NCI-H510A (cell line): Measurements from ENCODE around the gene BMPR2.
A peak's percentile ranks its signal among the peaks of the same experiment; 100 is the strongest.
"Not testable (repeated sequence)": the region's sequence is repeated elsewhere in the genome, so short reads cannot be mapped to it uniquely, and the experiment has no call there.

Source experiments
- DNase-seq: peaks from one replicate; lab custom pipeline; 2025; lab: John Stamatoyannopoulos, UW

BMPR2 gene

DNA sequence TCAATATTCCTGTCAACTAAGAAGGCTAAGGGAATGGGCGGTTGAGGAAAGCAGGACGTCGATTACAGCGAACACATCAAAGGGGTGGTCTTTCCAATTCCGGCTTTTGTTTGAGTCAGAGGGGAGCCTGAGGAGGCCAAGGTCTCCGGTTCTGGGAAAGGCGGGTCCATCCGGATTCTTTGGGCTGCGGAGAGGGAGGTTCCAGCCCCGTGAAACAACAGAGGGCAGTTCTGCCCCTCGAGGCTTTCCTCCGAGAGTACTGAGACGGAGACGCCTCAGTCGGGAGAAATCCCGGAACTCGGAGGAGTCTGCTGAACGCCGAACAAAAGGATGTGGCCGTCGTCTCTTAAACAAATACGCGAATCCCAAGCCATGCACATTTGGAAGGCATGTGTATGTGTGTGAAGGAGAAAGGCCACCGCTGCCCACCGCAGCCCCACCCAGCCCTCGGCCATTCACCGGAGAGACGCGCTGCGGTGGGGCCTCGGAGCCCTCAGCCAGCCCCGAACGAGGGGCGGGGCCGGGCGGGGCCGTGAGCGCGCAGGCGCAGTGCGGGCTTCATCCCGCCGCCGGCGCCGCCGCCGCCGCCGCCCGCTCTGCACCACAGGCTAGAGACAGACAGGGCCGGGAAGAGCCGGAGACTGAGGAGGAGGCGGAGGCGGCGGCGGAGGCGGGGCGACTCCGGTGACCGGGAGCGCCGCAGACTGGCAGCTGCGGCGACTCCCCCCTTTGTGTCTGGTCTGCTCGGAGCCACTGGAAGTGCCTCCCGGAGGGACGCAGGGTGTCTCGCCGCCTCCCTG, at the start of gene BMPR2:
Gene BMPR2 (plus strand): TSS at position 719 of the 800 bp plus-strand sequence. CDS start 1,148 bp downstream, outside the sequence.
- peak; percentile 79 for DNase-seq

DNA sequence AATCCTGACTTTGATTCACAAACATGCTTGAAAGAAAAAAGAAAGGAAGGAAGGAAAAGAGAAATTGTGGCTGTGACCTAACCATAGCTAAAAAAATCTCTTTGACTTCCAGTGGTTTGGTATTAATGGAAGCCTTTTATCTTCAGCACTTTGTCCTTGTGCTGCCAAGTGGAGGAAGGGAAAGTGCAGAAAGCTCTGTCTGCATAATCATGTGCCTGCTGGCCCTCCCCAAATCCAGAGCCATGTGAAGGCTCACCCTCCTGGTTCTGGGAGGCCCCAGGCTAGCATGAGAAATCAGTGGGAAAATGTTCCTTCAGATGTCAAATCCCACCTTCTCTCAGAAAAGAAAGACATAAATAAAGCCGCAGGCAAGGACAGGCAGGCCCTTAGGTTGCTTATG, 48.3 kb upstream of the BMPR2 start:
- no peak for DNase-seq

DNA sequence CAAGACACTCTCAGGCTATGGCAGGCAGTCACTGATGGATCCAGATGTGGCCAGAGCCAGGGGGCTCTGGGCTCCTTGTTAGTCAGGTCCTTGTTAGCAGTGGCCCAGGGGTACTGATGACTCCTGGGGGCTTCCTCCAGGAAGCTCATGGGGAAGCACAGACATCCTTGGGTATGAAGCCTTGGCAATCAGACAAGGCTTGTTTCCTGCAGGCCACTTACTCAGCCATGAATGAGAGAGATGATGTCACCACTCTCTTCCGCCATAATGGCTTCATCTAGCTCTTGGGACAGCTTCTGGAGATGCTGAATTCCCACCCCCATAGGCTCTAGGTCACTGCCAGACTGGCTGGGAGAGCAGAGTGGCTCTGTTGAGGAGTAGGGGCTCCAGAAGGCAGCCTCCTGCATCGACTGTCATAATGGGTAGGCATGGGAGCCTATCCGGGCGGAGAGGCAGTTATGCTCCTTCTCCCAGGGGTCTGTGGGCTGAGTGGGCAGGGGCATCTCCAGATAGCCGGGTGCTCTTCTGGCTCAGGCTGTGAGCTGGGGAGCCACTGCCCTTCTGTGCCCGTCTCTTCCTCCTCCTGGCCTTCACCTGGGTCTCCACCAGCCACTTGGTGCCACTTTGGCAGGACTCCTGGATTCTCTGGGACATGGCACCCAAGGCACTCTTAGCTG, 40.2 kb upstream of the BMPR2 start:
- DNase-seq: no peak

DNA sequence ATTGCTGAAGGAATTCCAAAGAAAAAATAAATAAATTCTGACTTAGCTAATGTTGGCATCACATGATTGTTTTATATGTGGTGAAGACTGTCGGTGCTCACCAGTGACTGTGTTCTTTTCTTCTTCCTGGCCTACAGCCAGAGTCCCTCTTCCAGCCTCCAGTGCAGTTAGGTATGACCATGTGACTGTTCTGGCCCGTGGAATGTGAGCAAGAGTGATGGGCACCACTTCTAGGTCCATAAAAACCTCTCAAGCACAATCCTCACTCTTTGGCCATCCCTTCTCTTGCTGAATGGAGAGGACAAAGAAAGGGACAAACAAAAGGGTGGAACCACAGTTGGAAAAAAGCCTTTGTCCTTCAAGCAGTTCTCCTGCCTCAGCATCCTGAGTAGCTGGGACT, 39.0 kb upstream of the BMPR2 start:
- DNase-seq: peak; percentile 1

DNA sequence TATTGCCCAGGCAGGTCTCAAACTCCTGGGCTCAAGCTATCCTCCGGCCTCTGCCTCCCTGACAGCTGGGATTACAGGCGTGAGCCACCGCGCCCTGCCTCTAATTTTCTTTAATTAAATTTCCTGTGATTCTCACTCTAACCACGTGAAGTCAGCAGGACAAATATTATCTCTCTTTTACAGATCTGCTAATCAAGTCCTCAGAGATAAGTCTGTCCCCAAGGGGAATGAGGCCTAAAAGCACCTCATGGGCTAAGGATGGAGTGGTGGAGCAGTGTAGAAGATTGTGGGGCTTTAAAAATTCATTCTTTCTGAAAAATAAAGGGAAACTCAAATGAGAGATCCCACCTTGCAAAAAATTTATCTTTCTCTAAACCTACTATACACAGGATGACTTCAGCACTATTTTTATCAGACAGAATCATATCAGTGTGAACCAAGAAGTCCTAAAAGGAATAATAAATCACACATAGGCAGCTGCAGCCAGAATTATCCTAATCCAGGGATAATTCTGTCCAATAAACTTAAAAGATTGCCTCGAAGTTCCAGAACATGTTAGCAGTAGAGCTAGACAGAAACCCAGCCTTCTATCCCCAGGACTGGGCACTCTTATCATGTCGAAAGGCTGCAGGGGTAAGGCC, 38.3 kb upstream of the BMPR2 start:
- no peak for DNase-seq

DNA sequence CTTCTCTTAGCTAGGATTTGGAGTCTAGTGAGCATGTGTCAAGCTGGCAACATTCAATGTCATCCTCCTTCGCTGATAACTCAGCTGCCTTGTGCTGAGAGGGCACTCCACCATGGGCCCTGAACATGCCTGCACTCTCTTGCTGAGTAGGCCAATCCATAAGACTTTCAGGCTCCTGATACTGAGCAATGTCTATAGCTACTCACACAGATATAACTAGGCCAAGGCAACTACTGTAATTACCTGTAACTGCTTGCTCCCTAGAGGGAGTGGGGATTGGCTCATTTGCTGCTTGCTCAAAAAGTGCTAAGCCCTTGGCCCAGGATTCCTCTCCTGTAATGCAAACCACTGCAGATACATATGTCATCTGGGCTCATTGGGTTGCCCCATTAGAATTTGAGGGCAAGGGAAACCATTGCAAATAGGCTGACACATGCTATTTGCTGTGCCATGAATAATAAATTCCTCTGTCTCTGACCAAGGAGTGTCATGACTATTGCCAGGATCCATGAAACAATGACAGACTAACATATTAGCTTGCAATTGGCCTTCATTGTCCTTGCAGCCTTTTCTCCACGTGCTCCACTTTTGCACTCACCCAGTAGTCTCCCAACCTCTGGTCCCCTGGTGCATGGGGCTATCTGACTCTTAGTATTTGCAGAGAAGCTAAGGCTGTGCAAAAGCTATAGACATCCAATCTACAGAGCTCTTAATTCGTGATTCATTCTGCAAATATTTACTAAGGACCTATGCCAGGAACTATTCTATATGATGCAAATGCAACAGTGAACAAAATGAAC, 36.9 kb upstream of the BMPR2 start:
- peak; percentile 30 for DNase-seq

DNA sequence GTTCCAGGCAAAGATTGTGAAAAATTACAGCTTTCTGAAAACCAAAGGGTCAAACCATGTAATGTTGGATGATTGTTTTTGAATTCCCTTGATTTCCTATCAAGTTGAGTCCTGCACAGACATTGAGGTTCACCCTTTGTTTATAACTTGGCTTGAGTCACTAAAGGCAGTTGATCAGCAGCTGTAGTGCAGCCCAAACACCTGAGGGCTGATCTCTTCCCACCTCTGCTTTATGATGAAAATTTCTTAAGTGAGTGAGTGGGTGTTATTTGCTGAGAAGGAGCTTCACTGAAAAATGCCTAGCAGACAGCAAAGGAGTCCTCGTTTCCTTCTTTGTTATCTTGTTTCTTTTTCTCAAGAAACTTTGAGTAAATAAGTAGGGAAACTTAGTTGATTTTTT, 31.9 kb upstream of the BMPR2 start:
- DNase-seq: no peak

DNA sequence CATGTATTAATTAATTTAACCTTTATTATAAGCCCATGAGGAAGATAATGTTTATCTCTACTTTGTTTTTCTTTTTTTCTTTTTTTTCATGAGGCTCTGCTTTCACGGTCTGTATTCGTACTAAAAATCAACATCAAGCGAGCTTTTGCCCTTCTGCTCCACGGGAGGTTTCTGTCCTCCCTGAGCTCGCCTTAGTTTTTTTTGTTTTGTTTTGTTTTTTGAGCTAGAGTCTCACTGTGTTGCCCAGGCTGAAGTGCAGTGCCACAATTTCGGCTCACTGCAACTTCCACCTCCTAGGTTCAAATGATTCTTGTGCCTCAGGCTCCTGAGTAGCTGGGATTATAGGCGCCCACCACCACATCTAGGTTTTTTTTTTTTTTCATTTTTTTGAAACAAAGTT, 29.9 kb upstream of the BMPR2 start:
- DNase-seq: no peak

DNA sequence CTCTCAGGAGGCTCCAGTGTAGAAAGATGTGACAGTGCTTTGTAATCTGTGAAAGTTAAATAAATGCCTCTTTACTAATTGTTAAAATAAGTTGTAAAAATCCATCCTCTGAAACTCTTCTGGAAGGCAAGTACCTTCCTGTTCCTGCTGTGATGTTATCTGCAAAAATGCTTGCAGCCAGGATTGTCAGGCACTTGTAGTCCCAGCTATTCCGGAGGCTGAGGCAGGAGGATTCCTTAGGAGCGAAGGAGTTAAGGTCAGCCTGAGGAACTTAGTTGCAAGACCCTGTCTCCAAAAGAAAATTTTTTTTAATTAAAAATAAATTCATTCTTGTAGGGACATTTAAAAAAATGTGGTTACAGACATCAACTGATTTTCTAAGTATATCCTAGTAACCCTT, 22.7 kb upstream of the BMPR2 start:
- DNase-seq: no peak

DNA sequence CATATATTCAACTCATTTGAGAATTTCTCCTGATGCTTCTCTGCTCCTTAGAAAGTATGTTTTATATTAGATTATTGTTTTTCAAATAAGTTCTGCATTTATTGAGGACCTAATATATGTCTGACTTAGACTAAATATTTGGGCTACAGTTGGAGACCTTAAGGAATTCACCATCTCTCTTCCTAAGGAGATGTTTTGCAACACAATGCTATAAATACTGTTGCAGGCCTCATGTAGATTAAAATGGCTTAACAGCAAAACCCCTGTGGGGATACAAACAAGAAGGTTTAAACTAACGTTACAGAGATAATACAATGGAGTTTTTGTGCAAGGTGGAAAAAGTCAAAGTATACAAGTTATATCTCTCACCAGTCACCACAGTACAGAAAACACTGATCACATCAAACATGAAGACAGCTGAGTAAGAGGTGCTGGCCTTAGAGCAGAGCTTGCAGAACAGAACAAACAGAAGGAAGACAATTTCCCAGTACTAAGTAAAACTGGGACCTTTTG, 20.1 kb upstream of the BMPR2 start:
- no peak for DNase-seq

DNA sequence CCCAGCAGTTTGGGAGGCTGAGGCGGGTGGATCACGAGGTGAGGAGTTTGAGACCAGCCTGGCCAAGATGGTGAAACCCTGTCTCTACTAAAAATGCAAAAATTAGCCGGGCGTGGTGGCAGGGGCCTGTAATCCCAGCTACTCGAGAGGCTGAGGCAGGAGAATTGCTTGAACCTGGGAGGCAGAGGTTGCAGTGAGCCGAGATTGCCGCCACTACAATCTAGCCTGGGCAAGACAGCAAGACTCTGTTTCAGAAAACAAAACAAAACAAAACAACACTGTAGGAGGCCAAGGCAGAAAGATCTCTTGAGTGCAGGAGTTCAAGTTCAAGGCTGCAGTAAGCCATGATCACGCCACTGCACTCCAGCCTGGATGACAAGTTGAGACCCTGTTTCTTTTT, 17.2 kb upstream of the BMPR2 start:
- not testable (repeated sequence) for DNase-seq

DNA sequence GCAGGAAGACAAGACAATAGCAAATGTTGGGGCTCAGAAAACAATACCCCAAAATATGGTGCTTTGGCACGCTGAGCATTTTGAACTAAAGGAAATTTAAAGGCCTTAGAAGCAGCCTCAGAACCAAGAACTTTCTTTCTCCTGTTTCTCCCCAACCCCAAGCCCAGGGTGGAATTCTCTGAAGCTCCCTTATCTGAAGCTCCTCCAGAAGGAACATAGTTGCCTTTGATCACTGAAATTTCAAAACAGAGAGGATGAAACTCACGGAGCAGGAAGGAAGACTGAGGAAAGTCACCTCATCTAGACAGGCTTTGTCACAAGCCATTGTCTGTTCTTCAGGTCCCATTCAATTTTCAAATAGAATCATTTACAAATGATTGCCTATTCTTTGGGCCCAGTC, 15.5 kb upstream of the BMPR2 start:
- DNase-seq: no peak

DNA sequence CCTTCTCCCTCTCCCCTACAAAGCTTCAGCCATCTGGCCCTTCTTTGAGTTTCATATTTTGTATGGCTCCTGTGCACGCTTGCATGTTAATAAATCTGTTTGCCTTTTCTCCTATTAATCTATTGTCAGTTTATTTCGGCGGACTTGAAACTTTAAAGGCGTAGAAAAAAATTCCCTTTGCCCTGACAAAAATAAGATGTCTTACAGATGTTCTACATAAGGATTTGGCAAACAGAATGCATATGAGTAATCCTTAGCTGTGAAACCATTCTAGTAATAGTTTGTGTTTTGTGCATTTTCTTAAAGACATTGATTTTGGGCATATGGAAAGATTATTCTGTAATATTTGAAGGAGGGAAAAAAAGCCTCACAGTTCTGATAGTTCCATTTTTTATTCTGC, 15.0 kb upstream of the BMPR2 start:
- no peak for DNase-seq

DNA sequence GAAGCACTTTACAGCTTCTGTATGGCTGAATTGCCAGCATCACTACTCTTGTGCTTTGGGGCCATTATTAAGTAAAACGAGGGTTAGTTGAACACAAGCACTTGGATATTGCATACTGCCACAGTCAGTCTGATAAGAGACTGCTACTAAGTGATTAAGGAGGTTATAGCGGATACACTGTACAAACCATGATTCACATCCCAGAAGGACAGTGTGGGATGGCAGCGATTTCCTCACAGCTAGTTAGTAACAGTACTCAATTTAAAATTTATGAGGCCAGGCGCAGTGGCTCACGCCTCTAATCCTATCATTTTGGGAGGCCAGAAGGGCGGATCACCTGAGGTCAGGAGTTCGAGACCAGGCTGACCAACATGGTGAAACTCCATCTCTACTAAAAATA, 2.6 kb upstream of the BMPR2 start:
- DNase-seq: no peak

DNA sequence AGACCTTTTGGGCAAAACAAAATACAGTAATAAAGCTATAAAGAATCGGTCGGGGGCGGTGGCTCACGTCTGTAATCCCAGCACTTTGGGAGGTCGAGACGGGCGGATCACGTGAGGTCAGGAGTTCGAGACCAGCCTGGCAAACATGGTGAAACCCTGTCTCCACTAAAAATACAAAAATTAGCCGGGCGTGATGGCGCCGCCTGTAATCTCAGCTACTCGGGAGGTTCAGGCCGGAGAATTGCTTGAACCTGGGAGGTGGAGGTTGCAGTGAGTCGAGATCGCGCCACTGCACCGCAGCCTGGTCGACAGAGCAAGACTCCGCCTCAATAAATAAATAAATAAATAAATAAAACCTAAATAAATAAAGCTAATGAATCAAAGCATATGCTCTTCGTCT, 1.7 kb upstream of the BMPR2 start:
- not testable (repeated sequence) for DNase-seq

DNA sequence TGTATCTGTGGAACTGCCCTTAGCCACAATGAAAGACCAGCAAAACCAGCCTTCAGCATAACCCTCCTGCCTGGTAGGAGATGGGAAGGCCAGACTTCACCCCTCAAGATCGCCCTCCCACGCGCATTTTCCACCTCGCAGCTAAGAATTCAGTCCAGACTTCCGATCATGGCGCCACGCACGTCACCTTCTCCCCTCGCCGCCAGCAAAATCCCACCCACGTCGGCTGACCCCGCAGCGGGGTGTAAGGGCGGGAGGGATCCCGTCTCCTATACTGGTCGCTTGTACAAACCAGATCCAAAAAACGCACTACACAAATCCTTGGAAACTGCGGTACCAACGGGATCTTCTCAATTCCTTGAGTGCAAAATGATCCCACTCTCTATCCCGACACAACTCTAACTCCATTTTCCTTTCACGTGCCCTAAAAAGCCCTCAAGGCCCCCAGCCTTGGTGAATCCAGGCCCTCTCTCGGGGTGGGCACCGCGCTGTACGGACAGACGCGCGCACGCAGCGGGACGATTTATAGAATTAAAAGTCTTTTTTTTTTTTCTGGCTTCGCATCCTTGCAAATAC, 1.0 kb upstream of the BMPR2 start:
- peak; percentile 25 for DNase-seq

DNA sequence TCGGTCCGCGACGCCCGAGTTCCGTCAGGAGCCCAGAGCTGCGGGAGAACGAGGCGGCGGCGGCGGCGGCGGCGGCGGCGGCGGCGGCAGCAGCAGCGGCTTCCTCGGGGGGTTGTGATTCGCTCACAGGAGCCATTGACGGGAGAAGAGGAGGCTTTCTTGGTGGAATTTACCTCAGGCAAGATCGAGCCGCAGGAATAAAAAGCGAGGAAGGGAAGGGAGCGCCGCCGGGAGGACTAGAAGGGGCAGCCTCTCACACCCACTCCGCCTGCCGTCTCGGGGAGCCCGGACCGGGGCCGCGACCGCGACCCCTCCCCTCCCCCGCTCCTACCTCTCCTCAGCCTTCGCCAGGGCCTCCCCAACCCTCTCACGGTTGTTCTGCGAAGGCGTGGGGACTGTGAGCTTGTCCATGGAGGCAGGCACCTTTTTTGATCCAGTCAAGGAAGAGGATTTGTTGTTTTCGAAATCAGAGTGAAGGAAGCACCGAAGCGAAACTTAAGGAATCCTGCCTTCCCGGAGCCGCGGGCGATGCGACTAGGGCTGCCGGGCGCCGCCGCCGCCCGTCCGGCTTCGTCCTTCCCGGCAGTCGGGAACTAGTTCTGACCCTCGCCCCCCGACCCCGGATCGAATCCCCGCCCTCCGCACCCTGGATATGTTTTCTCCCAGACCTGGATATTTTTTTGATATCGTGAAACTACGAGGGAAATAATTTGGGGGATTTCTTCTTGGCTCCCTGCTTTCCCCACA, 506 bp downstream of the BMPR2 start:
- no peak for DNase-seq

DNA sequence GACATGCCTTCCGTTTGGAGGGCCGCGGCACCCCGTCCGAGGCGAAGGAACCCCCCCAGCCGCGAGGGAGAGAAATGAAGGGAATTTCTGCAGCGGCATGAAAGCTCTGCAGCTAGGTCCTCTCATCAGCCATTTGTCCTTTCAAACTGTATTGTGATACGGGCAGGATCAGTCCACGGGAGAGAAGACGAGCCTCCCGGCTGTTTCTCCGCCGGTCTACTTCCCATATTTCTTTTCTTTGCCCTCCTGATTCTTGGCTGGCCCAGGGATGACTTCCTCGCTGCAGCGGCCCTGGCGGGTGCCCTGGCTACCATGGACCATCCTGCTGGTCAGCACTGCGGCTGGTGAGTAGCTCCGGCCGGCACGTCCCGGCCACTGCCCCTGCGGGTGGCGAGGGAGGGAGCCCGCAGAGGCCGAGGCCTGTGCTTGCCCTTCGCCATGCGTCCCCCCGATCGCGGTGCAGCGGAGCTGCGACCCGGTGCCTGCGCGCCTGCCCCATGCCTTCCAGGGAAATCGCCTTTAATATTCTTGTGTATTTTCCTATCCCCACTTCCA, 1.2 kb downstream of the BMPR2 start:
- DNase-seq: no peak

DNA sequence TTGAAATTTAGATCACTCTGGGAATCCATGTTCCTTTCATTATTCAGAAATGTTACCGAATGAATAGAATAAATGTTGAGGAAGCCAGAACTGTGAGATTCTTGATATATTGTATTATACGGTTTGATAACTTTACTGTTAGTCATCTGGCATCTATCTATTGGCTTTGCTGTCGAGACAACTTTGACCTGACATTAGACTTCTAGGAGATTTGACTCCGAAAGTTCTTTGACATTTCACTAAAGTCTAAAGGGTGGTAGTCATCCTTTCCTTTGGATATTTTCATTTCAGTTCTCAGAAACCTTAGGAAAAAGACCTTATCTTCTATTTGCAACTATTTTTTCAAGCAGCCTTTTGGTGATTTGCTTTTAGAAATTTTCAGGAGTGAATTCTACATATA, 1.9 kb downstream of the BMPR2 start:
- no peak for DNase-seq

DNA sequence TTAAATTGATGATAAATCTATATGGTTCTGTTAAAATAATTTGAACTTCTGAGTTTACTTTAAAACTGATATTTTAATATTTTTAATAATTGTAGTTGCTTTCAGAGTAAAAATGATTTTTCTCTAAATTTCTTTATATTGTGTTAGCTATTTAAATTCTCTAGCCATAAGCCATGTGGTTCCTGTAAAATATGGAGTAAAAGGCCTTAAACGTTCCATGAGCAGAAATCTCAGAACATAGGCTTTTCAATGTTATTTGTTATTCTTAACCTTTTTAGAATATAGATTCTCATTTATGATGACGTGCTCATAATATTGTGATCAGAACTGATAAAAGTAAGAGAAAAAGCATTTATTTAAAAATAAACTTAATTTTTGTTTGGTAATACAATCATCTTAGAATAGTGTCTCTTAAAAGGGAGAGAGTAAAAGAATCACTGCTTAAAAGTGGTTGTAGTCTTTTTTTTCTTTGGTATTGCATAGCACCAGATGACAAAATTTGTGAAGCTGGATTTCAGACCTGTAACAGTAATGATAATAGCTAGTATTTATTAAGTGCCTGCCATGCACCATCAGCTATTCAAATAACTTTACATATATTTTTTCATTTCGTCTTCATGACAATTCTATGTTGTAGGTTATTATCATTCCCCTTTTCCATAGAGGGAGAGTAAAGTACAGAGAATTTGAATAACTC, 2.7 kb downstream of the BMPR2 start:
- DNase-seq: no peak
